K562 (cell line): ENCODE data around the gene OSBPL10. TPM values are rescaled to one million over a fixed set of nuclear protein-coding genes. Genes with fewer than 3 reads are reported as not detected.

ENCODE experiments used
- ATAC-seq: fragments of 200-7000 bp; cut with Tn5 transposase; 3 replicates; pipeline ENCODE4 v1.9.1; 2020; ENCODE audit warnings: moderate library complexity
- BruUV-seq: library from RNA; stranded (reverse); fragments of 400-500 nt; replicated peaks from 2 replicates; lab custom pipeline; 2021; lab: Mats Ljungman, UMichigan
- CTCF ChIA-PET: fragments of 300-600 bp; formaldehyde crosslinking; extraction: SDS; loops from one replicate; lab custom pipeline; 2021; ENCODE audit warnings: low intra/inter-chr PET ratio; lab: Yijun Ruan, JAX
- POLR2A ChIA-PET: fragments of 300-600, 350-650 bp; sonication (Branson Sonifier 250); formaldehyde crosslinking; extraction: SDS; loops from one replicate; lab custom pipeline; 2021; ENCODE audit warnings: antibody characterized with exemption, inconsistent platforms; lab: Yijun Ruan, JAX
- DNase-seq, 4 experiments: peaks; one replicate each; pipeline versions ENCODE4 v3.0.0 to v3.0.0-alpha.2; 2011 to 2018; ENCODE audit warnings: low spot score in 3 of 4, mixed read lengths in 3 of 4; ENCODE audit errors: extremely low read depth in 1 of 4
- FAIRE-seq: peaks from 2 replicates; lab custom pipeline; 2011; peaks lifted over from hg19 to GRCh38; lab: Jason Lieb, UNC
- H2AFZ ChIP-seq: 2 replicates; pipeline ENCODE4 v1.6.0; 2011; ENCODE audit warnings: low read depth, low read length, control low read depth, inconsistent platforms
- H3K27ac ChIP-seq: fragments of 200-600 bp; 3 replicates; pipeline ENCODE4 v1.8.0; 2011; ENCODE audit warnings: low read depth, mild to moderate bottlenecking, control low read depth, inconsistent platforms, low read length, moderate library complexity, mixed read lengths; ENCODE audit errors: extremely low read depth
- H3K27me3 ChIP-seq, 2 experiments: fragments of 300-600 bp in 1 of 2; 2 replicates in 1 of 2; 3 replicates in 1 of 2; pipeline versions ENCODE4 v1.6.0 to v1.8.0; 2011; ENCODE audit warnings: inconsistent platforms in 2 of 2, low read length in 2 of 2, mild to moderate bottlenecking in 1 of 2, mixed read lengths in 1 of 2, moderate library complexity in 1 of 2; ENCODE audit not compliant: control insufficient read depth in 2 of 2, insufficient read depth in 2 of 2
- H3K36me3 ChIP-seq: fragments of 300-600 bp; 3 replicates; pipeline ENCODE4 v1.8.0; 2011; ENCODE audit warnings: mild to moderate bottlenecking, low read length, inconsistent platforms; ENCODE audit not compliant: control insufficient read depth, insufficient read depth
- H3K4me1 ChIP-seq, 2 experiments: fragments of 200-600 bp in 1 of 2; replicated peaks in 1 of 2; 2 replicates in 1 of 2; 3 replicates in 1 of 2; pipeline versions ENCODE4 v1.5.1 to v1.8.0; 2011; ENCODE audit warnings: inconsistent platforms in 2 of 2, low read length in 2 of 2, mild to moderate bottlenecking in 1 of 2, mixed read lengths in 1 of 2, moderate library complexity in 1 of 2; ENCODE audit not compliant: control insufficient read depth in 2 of 2, insufficient read depth in 2 of 2
- H3K4me2 ChIP-seq: 2 replicates; pipeline ENCODE4 v1.6.1; 2011; ENCODE audit warnings: low read length, control low read depth, inconsistent platforms, mixed read lengths; ENCODE audit not compliant: insufficient read depth
- H3K4me3 ChIP-seq: fragments of 200-600 bp; sonication (generic), shearing (Covaris generic); 2 replicates; pipeline ENCODE4 v1.5.1; 2016; ENCODE audit warnings: control low read depth, inconsistent platforms
- H3K79me2 ChIP-seq: fragments of 200-600 bp; 3 replicates; pipeline ENCODE4 v1.8.0; 2011; ENCODE audit warnings: low read length, inconsistent platforms; ENCODE audit not compliant: control insufficient read depth, insufficient read depth
- H3K9ac ChIP-seq, 2 experiments: 2 replicates each; pipeline versions ENCODE4 v1.6.0 to v1.6.1; 2011; ENCODE audit warnings: low read depth in 2 of 2, low read length in 2 of 2, control low read depth in 1 of 2, inconsistent platforms in 1 of 2, mild to moderate bottlenecking in 1 of 2, mixed read lengths in 1 of 2; ENCODE audit not compliant: insufficient read depth in 1 of 2
- H3K9me1 ChIP-seq: one replicate; pipeline ENCODE4 v1.6.0; 2011; ENCODE audit warnings: inconsistent platforms, mild to moderate bottlenecking, low read length, moderate library complexity; ENCODE audit not compliant: control insufficient read depth, insufficient read depth
- H3K9me3 ChIP-seq: replicated peaks from 2 replicates; pipeline ENCODE4 v1.5.1; 2011; ENCODE audit warnings: low read depth, low read length, inconsistent platforms; ENCODE audit not compliant: control insufficient read depth, insufficient read depth
- H4K20me1 ChIP-seq: replicated peaks from 2 replicates; pipeline ENCODE4 v1.6.1; 2011; ENCODE audit warnings: low read length, inconsistent platforms, mixed read lengths; ENCODE audit not compliant: control insufficient read depth, insufficient read depth
- BRD4 ChIP-seq: fragments of 200-600 bp; sonication (generic); IDR thresholded peaks from 2 replicates; pipeline ENCODE4 v1.6.1; 2017; ENCODE audit warnings: inconsistent platforms
- EP400 ChIP-seq: fragments of 450-650 bp; IDR thresholded peaks from 2 replicates; pipeline ENCODE4 v1.6.1; 2017; ENCODE audit warnings: antibody characterized with exemption, mild to moderate bottlenecking, moderate library complexity
- HNRNPH1 ChIP-seq: fragments of 200-400 bp; formaldehyde crosslinking; optimal IDR thresholded peaks from 2 replicates; pipeline ENCODE3; 2017; ENCODE audit warnings: low read depth, mild to moderate bottlenecking, low read length, moderate library complexity
- NCOA4 ChIP-seq: fragments of 450-650 bp; IDR thresholded peaks from 2 replicates; pipeline ENCODE4 v1.6.1; 2018; ENCODE audit warnings: mild to moderate bottlenecking; ENCODE audit not compliant: partially characterized antibody
- TFAP4 ChIP-seq: sonication (generic); formaldehyde crosslinking; IDR thresholded peaks from 2 replicates; pipeline ENCODE4 v1.8.0; 2022; ENCODE audit warnings: missing genetic modification reagents, mild to moderate bottlenecking, moderate library complexity, borderline replicate concordance
- ZBTB11 ChIP-seq, 3 experiments: fragments of 200-800 bp in 1 of 3; fragments of 250-450 bp in 1 of 3; fragments of 450-650 bp in 1 of 3; sonication (Bioruptor Pico) in 1 of 3; sonication (Bioruptor generic) in 1 of 3; formaldehyde crosslinking in 1 of 3; IDR thresholded peaks; 2 replicates each; pipeline versions ENCODE4 v1.6.1 to v1.8.0; 2016 to 2022; ENCODE audit warnings: mild to moderate bottlenecking in 2 of 3, missing genetic modification characterization in 2 of 3, missing compliant biosample characterization in 1 of 3, moderate library complexity in 1 of 3
- ZBTB34 ChIP-seq: fragments of 250-450 bp; sonication (Bioruptor Pico); IDR thresholded peaks from 2 replicates; pipeline ENCODE4 v1.8.0; 2021; ENCODE audit warnings: mild to moderate bottlenecking, moderate library complexity
- ZBTB9 ChIP-seq: fragments of 450-650 bp; formaldehyde crosslinking; IDR thresholded peaks from 2 replicates; pipeline ENCODE4 v1.4.0; 2020; ENCODE audit warnings: mild to moderate bottlenecking, moderate library complexity
- ZFP91 ChIP-seq: sonication (generic); formaldehyde crosslinking; IDR thresholded peaks from 2 replicates; pipeline ENCODE4 v1.8.0; 2022; ENCODE audit warnings: mild to moderate bottlenecking, missing genetic modification reagents
- ZSCAN32 ChIP-seq: fragments of 450-650 bp; formaldehyde crosslinking; IDR thresholded peaks from 2 replicates; pipeline ENCODE4 v1.4.0; 2020; ENCODE audit warnings: mild to moderate bottlenecking, moderate library complexity
- WGBS: fragments of 100-300 bp; shearing (Covaris generic); methylation state at CpG from one replicate; pipeline ENCODE4 v1.1.6; 2016; ENCODE audit warnings: low coverage, mixed read lengths; ENCODE audit not compliant: insufficient coverage; ENCODE audit errors: missing lambda C conversion rate; 5-methylcytosine and 5-hydroxymethylcytosine counted together
- in situ Hi-C: fragments of 300-500 bp; cut with MboI; formaldehyde crosslinking; loops from 4 replicates; pipeline ENCODE4 v1.15.0; 2018; ENCODE audit warnings: inconsistent platforms, mixed read lengths
- intact Hi-C: fragments of 100-400 bp; cut with micrococcal nuclease; formaldehyde crosslinking; loops from 2 replicates; pipeline ENCODE4 v1.14.2; 2022
- polyA plus RNA-seq, 8 experiments: library from polyadenylated mRNA; depleted of rRNA in 4 of 8; stranded (reverse) in 5 of 8; unstranded in 3 of 8; fragments of >200 nt; fragmentation: Nextera tagmentation in 2 of 8; fragmentation: Illumina TruSeq in 1 of 8; extraction: Ambion mirVana in 2 of 8; extraction: Trizol in 1 of 8; gene quantifications; 2 replicates each; pipeline versions ENCODE4 v1.2.1 to v1.2.3, GENCODE V29; 2011 to 2014; ENCODE audit warnings: inconsistent platforms in 1 of 8, missing spikeins in 1 of 8
- total RNA-seq, 7 experiments: library from RNA; depleted of rRNA in 6 of 7; stranded (reverse); fragments of >200 nt in 6 of 7; fragmentation: Illumina TruSeq in 2 of 7; extraction: Trizol in 2 of 7; gene quantifications; 2 replicates each; pipeline versions ENCODE4 v1.2.1 to v1.2.3, GENCODE V29; 2011 to 2021; ENCODE audit warnings: low replicate concordance in 1 of 7

OSBPL10 gene
- total and polyA plus RNA-seq, 9 of the 15 experiments (the other 6 are each of a cell fraction or from before 2014, with no cell fraction given) = 0.03 to 0.19 (median 0.14) TPM; not detected in 2

- TF ChIP-seq ZBTB11 (CRISPR knock-in tag; IDR thresholded peaks at IDR 0.05) = no peak
Measured at GRCh38 chr3:31729082-31729481, 252.0 kb downstream of the OSBPL10 start (continued).

- ChIA-PET POLR2A (no interaction called here), CTCF (no interaction called here)
- ATAC-seq = no peak
- Histone ChIP-seq H3K4me2 (no peak overlapping the region), H4K20me1 (no peaks in the 10 kb centered on the region), H3K9ac (no peak overlapping the region), H3K27ac (no peak overlapping the region), H3K27me3 (peaks cover 3 to 15% of the 10 kb centered on the region in 2 experiments; a peak in 4 of 5 replicates), H3K9me1 (no peaks in the 10 kb centered on the region), H3K36me3 (no peaks in the 10 kb centered on the region), H3K9me3 (no peaks in the 10 kb centered on the region), H3K79me2 (no peaks in the 10 kb centered on the region), H3K4me1 (no peaks in the 10 kb centered on the region), H2AFZ (no peak overlapping the region), H3K4me3 (no peak overlapping the region)
- no peak for FAIRE-seq
- 3% methylated on average over 2 of the region's 2 CpGs for WGBS
- intact Hi-C loops (loop anchor here (10.0 kb wide), 1 partner anchor 256 kb away; the partner anchor contains the start of genes OSBPL10 and ZNF860), in situ Hi-C loops (no loop called here)
- no peak for DNase-seq
- no TSS peak for BruUV-seq
- TF ChIP-seq EP400 = no peak
- no peak for TF ChIP-seq BRD4
- TF ChIP-seq ZFP91 (CRISPR knock-in tag) = no peak
- TF ChIP-seq NCOA4 = no peak
- no peak for TF ChIP-seq ZSCAN32 (CRISPR knock-in tag)
- no peak for TF ChIP-seq TFAP4 (CRISPR knock-in tag)
- TF ChIP-seq ZBTB9 (CRISPR knock-in tag) = no peak
- no peak for TF ChIP-seq ZBTB34 (CRISPR knock-in tag)
- no peak for TF ChIP-seq HNRNPH1
Measured at GRCh38 chr3:31728403-31728802, 252.7 kb downstream of the OSBPL10 start.
